ENCODE measurements around the gene MRPL34. TPM values are rescaled to one million over a fixed set of nuclear protein-coding genes. Genes with fewer than 3 reads are reported as not detected.

MRPL34 gene
- total RNA-seq, 1 experiment from 2014 or later = 87.7 TPM

- H3K4me1 ChIP-seq (ENCODE audit: control insufficient read depth, insufficient read depth, low read length) = no peaks in the 10 kb centered on the region
- intact Hi-C loops (cut with micrococcal nuclease; ENCODE audit: unreplicated experiment) (no loop called here), in situ Hi-C loops (cut with HindIII; ENCODE audit: low pct_unique_long_range_greater_than_20kb, low sequenced_read_pairs) (no loop called here)
- ATAC-seq (no peak), DNase-seq (ENCODE audit: low read depth, low spot score) (no peak)
- TF ChIP-seq CTCF (IDR thresholded peaks at IDR 0.05) (no peak), SIN3A (IDR thresholded peaks at IDR 0.05; ENCODE audit: borderline replicate concordance, insufficient read depth, low read depth, low read length) (no peak), TCF7L2 (IDR thresholded peaks at IDR 0.05; ENCODE audit: low read depth, low read length) (no peak), REST (IDR thresholded peaks at IDR 0.05; ENCODE audit: insufficient read depth in 1 of 2, low read depth in 2 of 2, low read length in 1 of 2) (no peak), POLR2AphosphoS5 (IDR thresholded peaks at IDR 0.05; ENCODE audit: low read depth, low read length) (no peak)
- no TSS peak for BruUV-seq (replicated peaks)
- H3K27ac ChIP-seq (ENCODE audit: low read length) = no peak overlapping the region
- H3K36me3 ChIP-seq (ENCODE audit: control insufficient read depth, insufficient read depth, low read length) = no peaks in the 10 kb centered on the region
- no peak overlapping the region for H3K4me3 ChIP-seq (ENCODE audit: low read depth in 2 of 2, low read length in 2 of 2)
- CTCF ChIA-PET = no interaction called here
- POLR2A ChIA-PET = no interaction called here
- H3K27me3 ChIP-seq (ENCODE audit: control insufficient read depth, insufficient read depth, low read length) = no peaks in the 10 kb centered on the region
- H3K9me3 ChIP-seq (ENCODE audit: control insufficient read depth, insufficient read depth, low read depth, low read length) = no peaks in the 10 kb centered on the region
Measured at GRCh38 chr19:17275441-17276175, 30.1 kb upstream of the MRPL34 start.

GRCh38 chr19:17279436-17279835, 26.2 kb upstream of the MRPL34 start:
- H3K27me3 ChIP-seq (ENCODE audit: control insufficient read depth, insufficient read depth, low read length) = no peaks in the 10 kb centered on the region
- no peak for DNase-seq (ENCODE audit: low read depth, low spot score)
- no peak overlapping the region for H3K27ac ChIP-seq (ENCODE audit: low read length)
- ATAC-seq = no peak
- intact Hi-C loops (cut with micrococcal nuclease; ENCODE audit: unreplicated experiment) = no loop called here
- no peaks in the 10 kb centered on the region for H3K36me3 ChIP-seq (ENCODE audit: control insufficient read depth, insufficient read depth, low read length)
- BruUV-seq (replicated peaks) = no TSS peak
- H3K4me1 ChIP-seq (ENCODE audit: control insufficient read depth, insufficient read depth, low read length) = no peaks in the 10 kb centered on the region
- in situ Hi-C loops (cut with HindIII; ENCODE audit: low pct_unique_long_range_greater_than_20kb, low sequenced_read_pairs) = no loop called here
- ChIA-PET POLR2A (no interaction called here), CTCF (interaction anchor here (0.5 kb wide), 1 partner anchor 42 kb away, joined by 3 read pairs; no protein-coding TSS in a partner anchor)
- TF ChIP-seq CTCF (IDR thresholded peaks at IDR 0.05) (no peak), TCF7L2 (IDR thresholded peaks at IDR 0.05; ENCODE audit: low read depth, low read length) (no peak), POLR2AphosphoS5 (IDR thresholded peaks at IDR 0.05; ENCODE audit: low read depth, low read length) (no peak), REST (IDR thresholded peaks at IDR 0.05; ENCODE audit: insufficient read depth in 1 of 2, low read depth in 2 of 2, low read length in 1 of 2) (no peak), SIN3A (IDR thresholded peaks at IDR 0.05; ENCODE audit: borderline replicate concordance, insufficient read depth, low read depth, low read length) (no peak)
- H3K4me3 ChIP-seq (ENCODE audit: low read depth in 2 of 2, low read length in 2 of 2) = no peak overlapping the region
- H3K9me3 ChIP-seq (ENCODE audit: control insufficient read depth, insufficient read depth, low read depth, low read length) = no peaks in the 10 kb centered on the region
